H9 (cell line): ENCODE data around the gene PNKP. TPM values are rescaled to one million over a fixed set of nuclear protein-coding genes. Genes with fewer than 3 reads are reported as not detected.

ENCODE experiments used
- DNase-seq: peaks from one replicate; pipeline ENCODE4 v3.0.0-alpha.2; 2017
- H2AFZ ChIP-seq: one replicate; pipeline ENCODE4 v1.6.1; 2013; ENCODE audit warnings: mild to moderate bottlenecking, low read length, control low read depth, moderate library complexity
- H2AK5ac ChIP-seq: 2 replicates; pipeline ENCODE4 v1.6.1; 2013; ENCODE audit warnings: low read length, control low read depth, mixed read lengths; ENCODE audit not compliant: insufficient read length
- H2BK120ac ChIP-seq: one replicate; pipeline ENCODE4 v1.6.1; 2013; ENCODE audit warnings: low read depth, mild to moderate bottlenecking, low read length, control low read depth, inconsistent platforms; ENCODE audit not compliant: poor library complexity, severe bottlenecking
- H2BK12ac ChIP-seq: 2 replicates; pipeline ENCODE4 v1.6.1; 2013; ENCODE audit warnings: low read length, control low read depth, mixed read lengths, low read depth; ENCODE audit not compliant: insufficient read length
- H2BK15ac ChIP-seq: 2 replicates; pipeline ENCODE4 v1.6.1; 2013; ENCODE audit warnings: low read depth, low read length, control low read depth
- H2BK20ac ChIP-seq: one replicate; pipeline ENCODE4 v1.6.1; 2013; ENCODE audit warnings: low read depth, mild to moderate bottlenecking, low read length, control low read depth, inconsistent platforms; ENCODE audit not compliant: poor library complexity, severe bottlenecking
- H2BK5ac ChIP-seq: 2 replicates; pipeline ENCODE4 v1.6.1; 2013; ENCODE audit warnings: low read length, control low read depth, mixed read lengths; ENCODE audit not compliant: insufficient read length
- H3K14ac ChIP-seq: 2 replicates; pipeline ENCODE4 v1.6.1; 2013; ENCODE audit warnings: low read length, control low read depth; ENCODE audit not compliant: insufficient read depth
- H3K18ac ChIP-seq: 2 replicates; pipeline ENCODE4 v1.6.1; 2013; ENCODE audit warnings: low read depth, mild to moderate bottlenecking, mixed read lengths, low read length, control low read depth; ENCODE audit not compliant: insufficient read length
- H3K23ac ChIP-seq: 2 replicates; pipeline ENCODE4 v1.6.1; 2013; ENCODE audit warnings: low read length, control low read depth, mixed read lengths, low read depth; ENCODE audit not compliant: insufficient read length
- H3K23me2 ChIP-seq: 2 replicates; pipeline ENCODE4 v1.6.1; 2013; ENCODE audit warnings: low read depth, mild to moderate bottlenecking, mixed read lengths, low read length, control low read depth; ENCODE audit not compliant: insufficient read length, poor library complexity, severe bottlenecking
- H3K27ac ChIP-seq: 2 replicates; pipeline ENCODE4 v1.5.1; 2013; ENCODE audit warnings: low read length, control low read depth, mixed read lengths, low read depth; ENCODE audit not compliant: insufficient read length
- H3K27me3 ChIP-seq: 2 replicates; pipeline ENCODE4 v1.6.1; 2013; ENCODE audit warnings: low read length, control low read depth, inconsistent platforms; ENCODE audit not compliant: insufficient read depth
- H3K4ac ChIP-seq: 2 replicates; pipeline ENCODE4 v1.6.1; 2013; ENCODE audit warnings: low read depth, mild to moderate bottlenecking, control low read depth, inconsistent platforms, low read length, moderate library complexity
- H3K4me1 ChIP-seq: 2 replicates; pipeline ENCODE4 v1.6.1; 2013; ENCODE audit warnings: low read length, control low read depth, inconsistent platforms; ENCODE audit not compliant: insufficient read depth
- H3K4me2 ChIP-seq: 2 replicates; pipeline ENCODE4 v1.6.1; 2013; ENCODE audit warnings: low read length, control low read depth, mixed read lengths; ENCODE audit not compliant: insufficient read length, insufficient read depth
- H3K56ac ChIP-seq: 2 replicates; pipeline ENCODE4 v1.6.1; 2013; ENCODE audit warnings: low read depth, mild to moderate bottlenecking, mixed read lengths, low read length, control low read depth; ENCODE audit not compliant: insufficient read length
- H3K79me1 ChIP-seq: 2 replicates; pipeline ENCODE4 v1.6.1; 2013; ENCODE audit warnings: low read depth, mild to moderate bottlenecking, moderate library complexity, low read length, control low read depth, inconsistent platforms; ENCODE audit not compliant: insufficient read depth, poor library complexity, severe bottlenecking
- H3K79me2 ChIP-seq: 2 replicates; pipeline ENCODE4 v1.6.1; 2013; ENCODE audit warnings: low read length, control low read depth, inconsistent platforms; ENCODE audit not compliant: insufficient read depth
- H3K9ac ChIP-seq: 2 replicates; pipeline ENCODE4 v1.6.1; 2013; ENCODE audit warnings: low read length, control low read depth, mixed read lengths; ENCODE audit not compliant: insufficient read length; ENCODE audit errors: extremely low read depth
- H3K9me3 ChIP-seq: one replicate; pipeline ENCODE4 v1.6.1; 2013; ENCODE audit warnings: low read depth, low read length, inconsistent platforms; ENCODE audit not compliant: control insufficient read depth
- H3T11ph ChIP-seq: one replicate; pipeline ENCODE4 v1.6.1; 2013; ENCODE audit warnings: mild to moderate bottlenecking, low read length, control low read depth, inconsistent platforms
- H4K20me1 ChIP-seq: one replicate; pipeline ENCODE4 v1.6.1; 2013; ENCODE audit not compliant: control insufficient read depth, insufficient read length, insufficient read depth
- H4K5ac ChIP-seq: 2 replicates; pipeline ENCODE4 v1.6.1; 2013; ENCODE audit warnings: low read depth, mild to moderate bottlenecking, mixed read lengths, low read length, control low read depth; ENCODE audit not compliant: insufficient read length
- H4K8ac ChIP-seq: replicated peaks from 2 replicates; pipeline ENCODE4 v1.6.1; 2013; ENCODE audit warnings: low read length, control low read depth, mixed read lengths, low read depth; ENCODE audit not compliant: insufficient read length
- H4K91ac ChIP-seq: 2 replicates; pipeline ENCODE4 v1.6.1; 2013; ENCODE audit warnings: low read depth, mild to moderate bottlenecking, moderate library complexity, mixed read lengths, low read length, control low read depth; ENCODE audit not compliant: insufficient read length
- H3K27ac Mint-ChIP-seq, 3 experiments: 2 replicates in 2 of 3; 3 replicates in 1 of 3; pipeline ENCODE4 v1.8.0; 2020 to 2021; ENCODE audit warnings: mixed read lengths in 3 of 3, mild to moderate bottlenecking in 1 of 3, moderate library complexity in 1 of 3
- H3K27me3 Mint-ChIP-seq: 2 replicates; pipeline ENCODE4 v1.8.0; 2021; ENCODE audit warnings: low read depth, mild to moderate bottlenecking, moderate library complexity, mixed read lengths
- H3K36me3 Mint-ChIP-seq, 3 experiments: 2 replicates in 2 of 3; 3 replicates in 1 of 3; pipeline ENCODE4 v1.8.0; 2020 to 2021; ENCODE audit warnings: low read depth in 3 of 3, mixed read lengths in 3 of 3; ENCODE audit not compliant: insufficient read depth in 1 of 3
- H3K4me1 Mint-ChIP-seq, 2 experiments: 2 replicates each; pipeline ENCODE4 v1.8.0; 2020; ENCODE audit warnings: mixed read lengths in 2 of 2
- H3K4me3 Mint-ChIP-seq, 2 experiments: 2 replicates in 1 of 2; 3 replicates in 1 of 2; pipeline ENCODE4 v1.8.0; 2020 to 2021; ENCODE audit warnings: mild to moderate bottlenecking in 2 of 2, mixed read lengths in 2 of 2, moderate library complexity in 1 of 2
- H3K9me3 Mint-ChIP-seq, 2 experiments: 2 replicates in 1 of 2; 3 replicates in 1 of 2; pipeline ENCODE4 v1.8.0; 2020; ENCODE audit warnings: mild to moderate bottlenecking in 2 of 2, mixed read lengths in 2 of 2, moderate library complexity in 1 of 2
- CTCF ChIP-seq: fragments of 200-600 bp; sonication (generic); conservative IDR thresholded peaks from 3 replicates; pipeline ENCODE4 v1.8.0; 2021; ENCODE audit warnings: antibody characterized with exemption, mild to moderate bottlenecking
- WGBS: extraction: QIAGEN DNeasy Blood & Tissue Kit; methylation state at CpG from one replicate; pipeline ENCODE4 v1.1.7; 2013; ENCODE audit warnings: missing lambda C conversion rate, low lambda C conversion rate, mixed read lengths; ENCODE audit not compliant: insufficient read length; ENCODE audit errors: extremely low coverage; 5-methylcytosine and 5-hydroxymethylcytosine counted together
- total RNA-seq: library from RNA; stranded (reverse); gene quantifications from 2 replicates; pipeline ENCODE4 v1.2.1, GENCODE V29; 2021

The PNKP gene
- total RNA-seq, 1 experiment from 2014 or later: 157 TPM

GRCh38 chr19:49831592-49831991, 35.8 kb downstream of the PNKP start:
- Histone ChIP-seq H2BK120ac (no peak overlapping the region), H2BK5ac (no peak overlapping the region), H3K79me1 (no peaks in the 10 kb centered on the region), H3K23me2 (no peaks in the 10 kb centered on the region), H4K20me1 (no peaks in the 10 kb centered on the region), H2AFZ (no peak overlapping the region), H3K27ac (no peak overlapping the region), H4K91ac (no peak overlapping the region), H2BK15ac (no peak overlapping the region), H4K5ac (no peak overlapping the region), H2BK12ac (no peak overlapping the region), H3K14ac (no peak overlapping the region), H3K4ac (no peak overlapping the region), H2AK5ac (no peak overlapping the region), H3K4me2 (no peak overlapping the region), H3K79me2 (no peaks in the 10 kb centered on the region), H3K18ac (no peak overlapping the region), H3T11ph (no peak overlapping the region), H2BK20ac (no peak overlapping the region), H3K9me3 (no peaks in the 10 kb centered on the region), H3K23ac (no peak overlapping the region), H4K8ac (no peak overlapping the region), H3K9ac (no peak overlapping the region), H3K56ac (no peak overlapping the region), H3K4me1 (no peaks in the 10 kb centered on the region), H3K27me3 (no peaks in the 10 kb centered on the region)
- no peaks in the 10 kb centered on the region for H3K9me3 Mint-ChIP-seq
- DNase-seq: no peak
- no peak for TF ChIP-seq CTCF
- WGBS: no CpG with 5 or more reads among the region's 8 CpGs
- H3K36me3 Mint-ChIP-seq: peaks cover 21 to 52% (median 45%) of the 10 kb centered on the region in 3 experiments; a peak in 6 of 7 replicates
- H3K27ac Mint-ChIP-seq: 0 out of 7 replicates have a peak overlapping the region, but pooled peaks of 1 of the 3 experiments have one; percentile 12
- no peaks in the 10 kb centered on the region for H3K27me3 Mint-ChIP-seq
- H3K4me3 Mint-ChIP-seq: no peak overlapping the region
- H3K4me1 Mint-ChIP-seq: no peaks in the 10 kb centered on the region
